Putamen (tissue), 1 donor: ENCODE data around the gene PDLIM4.

ENCODE experiments used
- DNase-seq: peaks from one replicate; pipeline ENCODE4 v3.0.0-alpha.2; 2016; ENCODE audit warnings: low spot score

PDLIM4 gene

DNA sequence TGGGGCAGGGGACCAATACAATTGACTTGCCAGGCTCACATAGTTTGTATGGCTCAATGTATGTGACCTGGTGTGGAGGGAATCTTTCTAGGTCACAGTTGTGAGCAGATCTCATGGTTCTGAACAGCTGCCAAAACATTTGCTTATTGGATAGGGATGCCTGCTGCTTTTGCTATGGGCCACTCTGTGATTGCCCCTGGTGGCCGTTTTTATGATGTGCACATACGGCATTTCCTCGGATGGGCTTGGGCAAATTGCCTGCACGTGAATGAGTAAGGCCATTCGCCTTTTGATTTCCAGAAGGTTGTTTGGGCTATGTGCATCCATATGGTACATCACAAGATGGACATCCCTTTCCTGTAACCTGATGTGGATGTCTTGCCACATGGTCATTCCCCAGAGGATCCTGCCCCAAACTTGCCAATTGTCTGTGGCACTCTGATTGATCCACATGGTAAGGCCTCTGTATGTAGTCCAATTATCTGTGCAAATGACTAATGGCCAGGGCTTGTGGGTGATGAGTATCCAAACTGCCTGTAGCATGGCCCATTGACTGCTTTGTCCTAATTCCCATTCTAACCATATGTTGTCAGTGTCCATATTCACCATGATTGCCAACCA is 26.0 kb downstream of the PDLIM4 start:
- DNase-seq, result no peak

DNA sequence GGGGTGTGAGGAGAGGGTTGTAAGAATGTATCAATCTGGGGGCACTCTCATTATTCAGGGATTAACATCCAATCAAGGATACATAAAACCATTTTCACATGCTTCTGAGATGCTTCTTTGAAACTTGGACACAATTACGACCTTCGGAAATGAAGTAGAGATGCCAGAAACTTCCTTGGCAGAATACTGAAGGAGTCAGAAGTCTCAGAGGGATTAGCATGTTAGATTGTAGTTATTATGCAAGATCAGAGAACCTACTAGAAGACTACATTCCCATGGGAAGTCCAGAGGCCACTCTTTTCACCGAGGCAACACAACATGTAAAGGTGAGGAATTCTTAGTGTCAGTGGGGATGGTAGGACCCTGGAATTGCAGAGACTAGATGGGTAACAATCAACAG is 31.6 kb downstream of the PDLIM4 start:
- no peak for DNase-seq

DNA sequence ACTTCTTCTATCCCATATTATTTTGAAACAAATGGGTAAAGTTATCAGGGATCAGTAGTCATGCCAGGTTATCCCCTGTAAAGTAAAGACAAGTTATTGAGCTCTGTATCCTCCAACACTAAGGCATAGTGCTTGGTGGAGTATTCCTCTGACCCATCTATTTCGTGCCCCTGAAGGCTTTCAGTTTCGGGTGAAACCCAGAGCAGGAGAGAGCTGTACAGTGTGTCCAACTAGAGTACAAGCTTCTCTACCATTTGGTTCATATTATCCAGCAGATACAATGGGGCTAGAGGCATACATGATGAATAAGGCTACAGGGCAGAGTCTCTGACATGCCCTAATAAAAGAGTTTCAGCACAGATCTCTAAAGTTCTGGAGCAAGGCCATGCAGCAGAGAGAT is 33.5 kb downstream of the PDLIM4 start:
- no peak for DNase-seq

- peak; percentile 73 for DNase-seq
Observed at GRCh38 chr5:132293066-132293991, 35.8 kb downstream of the PDLIM4 start.

DNA sequence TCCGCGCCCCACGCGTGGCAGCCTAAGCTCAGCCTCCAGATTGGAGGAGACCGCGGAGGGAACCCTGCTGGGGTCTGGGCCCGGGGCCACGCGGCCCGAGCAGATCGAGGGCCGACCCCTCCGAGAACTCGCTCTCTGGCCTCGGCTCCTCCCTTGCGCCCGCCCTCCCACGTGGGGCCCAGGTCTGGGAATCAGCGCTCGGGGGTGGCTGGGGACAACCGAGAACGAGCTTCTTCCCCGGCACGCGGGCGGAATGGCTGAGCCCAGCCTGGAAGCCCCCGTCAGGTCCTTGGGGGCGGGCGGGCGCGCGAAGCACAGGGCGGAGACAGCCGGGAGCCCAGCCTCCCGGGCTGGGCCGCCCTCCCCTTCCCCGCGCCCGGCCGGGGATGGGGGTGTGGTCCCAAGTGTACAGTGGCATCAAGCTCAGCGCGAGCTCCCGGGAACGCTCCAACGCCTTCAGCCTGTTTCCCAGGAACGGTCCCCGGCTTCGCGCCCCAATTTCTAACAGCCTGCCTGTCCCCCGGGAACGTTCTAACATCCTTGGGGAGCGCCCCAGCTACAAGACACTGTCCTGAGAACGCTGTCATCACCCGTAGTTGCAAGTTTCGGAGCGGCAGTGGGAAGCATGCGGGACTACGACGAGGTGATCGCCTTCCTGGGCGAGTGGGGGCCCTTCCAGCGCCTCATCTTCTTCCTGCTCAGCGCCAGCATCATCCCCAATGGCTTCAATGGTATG is 36.7 kb downstream of the PDLIM4 start, which contains the start of gene SLC22A4:
TSS of gene SLC22A4 (plus strand) at position 403 of the 736 bp plus-strand sequence. CDS start at position 626, 223 bp downstream.
- DNase-seq, result peak; percentile 86

DNA sequence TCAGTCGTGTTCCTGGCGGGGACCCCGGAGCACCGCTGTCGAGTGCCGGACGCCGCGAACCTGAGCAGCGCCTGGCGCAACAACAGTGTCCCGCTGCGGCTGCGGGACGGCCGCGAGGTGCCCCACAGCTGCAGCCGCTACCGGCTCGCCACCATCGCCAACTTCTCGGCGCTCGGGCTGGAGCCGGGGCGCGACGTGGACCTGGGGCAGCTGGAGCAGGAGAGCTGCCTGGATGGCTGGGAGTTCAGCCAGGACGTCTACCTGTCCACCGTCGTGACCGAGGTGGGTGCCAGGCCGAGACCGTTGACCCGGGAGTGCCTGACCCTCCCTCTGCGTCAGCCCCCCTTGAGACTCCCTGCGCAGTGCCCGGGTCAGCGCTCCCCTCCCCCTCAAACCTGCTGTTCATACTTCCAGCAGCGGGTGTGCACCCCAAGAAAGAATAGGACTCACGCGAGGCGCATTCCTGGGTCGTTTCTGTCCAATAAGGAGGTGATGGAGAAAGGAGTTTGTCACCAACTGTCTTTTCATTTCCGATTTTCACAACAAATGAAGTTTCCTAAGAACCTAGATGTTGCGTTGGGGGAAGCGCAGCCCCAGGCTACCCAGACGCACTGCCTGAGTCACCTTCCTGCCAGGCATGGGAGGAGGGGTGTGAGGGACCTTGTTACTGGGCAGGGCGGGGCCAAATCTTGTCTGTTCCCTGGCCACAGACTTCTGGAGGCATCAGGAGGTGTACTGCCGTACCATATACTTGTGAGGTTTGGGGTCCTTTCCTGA is 37.4 kb downstream of the PDLIM4 start:
- DNase-seq, result no peak

DNA sequence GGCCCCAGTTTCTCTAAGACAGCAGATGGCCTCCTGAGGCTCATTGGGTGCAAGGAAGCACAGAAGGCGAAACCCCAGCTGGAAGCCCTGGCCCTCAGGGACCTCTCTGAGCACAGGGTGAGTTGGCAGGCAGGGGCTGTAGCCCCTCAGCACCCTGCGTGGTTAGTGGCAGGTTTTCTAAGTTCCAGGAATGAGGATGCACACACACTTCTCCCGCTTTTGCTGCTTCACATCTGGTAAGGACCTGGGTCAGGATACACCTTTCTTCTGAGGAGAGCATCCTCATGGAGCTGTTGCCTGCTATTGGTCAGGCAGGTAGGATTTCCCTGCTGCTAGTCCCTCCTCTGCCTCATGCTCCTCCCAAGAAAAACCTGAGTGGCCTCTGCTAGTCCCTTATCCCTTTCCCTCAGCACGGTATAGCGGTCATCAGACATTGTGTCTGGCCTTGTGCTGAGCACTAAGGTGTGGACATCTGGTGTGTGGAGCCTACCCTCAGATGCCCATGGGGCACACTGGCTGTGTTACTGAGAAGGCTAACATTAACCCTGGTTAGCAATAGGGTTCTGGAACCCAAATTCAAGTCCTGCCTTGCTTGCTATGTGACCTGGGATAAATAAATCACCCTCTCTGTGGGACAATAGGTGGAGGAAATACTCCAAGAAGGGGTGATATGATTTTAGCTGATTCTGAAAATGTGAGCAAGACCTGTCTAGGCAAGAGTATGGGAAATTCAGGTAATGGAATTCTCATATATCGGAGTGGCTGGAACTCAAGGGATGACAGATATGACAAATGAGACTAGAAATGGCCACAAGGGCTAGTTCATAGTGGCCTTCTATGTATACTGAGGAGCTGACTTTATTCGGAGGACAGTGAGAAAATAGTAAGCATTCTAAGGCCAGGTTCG is 38.3 kb downstream of the PDLIM4 start:
- DNase-seq, result no peak

- no peak for DNase-seq
Observed at GRCh38 chr5:132296412-132297016, 39.0 kb downstream of the PDLIM4 start.

GRCh38 chr5:132297211-132297940 is 39.9 kb downstream of the PDLIM4 start:
- DNase-seq, result no peak

- DNase-seq, result no peak
Observed at GRCh38 chr5:132298298-132299212, 41.1 kb downstream of the PDLIM4 start.

GRCh38 chr5:132299917-132300316 is 42.4 kb downstream of the PDLIM4 start:
- DNase-seq, result no peak

- DNase-seq, result no peak
Observed at GRCh38 chr5:132300577-132301343, 43.3 kb downstream of the PDLIM4 start.

DNA sequence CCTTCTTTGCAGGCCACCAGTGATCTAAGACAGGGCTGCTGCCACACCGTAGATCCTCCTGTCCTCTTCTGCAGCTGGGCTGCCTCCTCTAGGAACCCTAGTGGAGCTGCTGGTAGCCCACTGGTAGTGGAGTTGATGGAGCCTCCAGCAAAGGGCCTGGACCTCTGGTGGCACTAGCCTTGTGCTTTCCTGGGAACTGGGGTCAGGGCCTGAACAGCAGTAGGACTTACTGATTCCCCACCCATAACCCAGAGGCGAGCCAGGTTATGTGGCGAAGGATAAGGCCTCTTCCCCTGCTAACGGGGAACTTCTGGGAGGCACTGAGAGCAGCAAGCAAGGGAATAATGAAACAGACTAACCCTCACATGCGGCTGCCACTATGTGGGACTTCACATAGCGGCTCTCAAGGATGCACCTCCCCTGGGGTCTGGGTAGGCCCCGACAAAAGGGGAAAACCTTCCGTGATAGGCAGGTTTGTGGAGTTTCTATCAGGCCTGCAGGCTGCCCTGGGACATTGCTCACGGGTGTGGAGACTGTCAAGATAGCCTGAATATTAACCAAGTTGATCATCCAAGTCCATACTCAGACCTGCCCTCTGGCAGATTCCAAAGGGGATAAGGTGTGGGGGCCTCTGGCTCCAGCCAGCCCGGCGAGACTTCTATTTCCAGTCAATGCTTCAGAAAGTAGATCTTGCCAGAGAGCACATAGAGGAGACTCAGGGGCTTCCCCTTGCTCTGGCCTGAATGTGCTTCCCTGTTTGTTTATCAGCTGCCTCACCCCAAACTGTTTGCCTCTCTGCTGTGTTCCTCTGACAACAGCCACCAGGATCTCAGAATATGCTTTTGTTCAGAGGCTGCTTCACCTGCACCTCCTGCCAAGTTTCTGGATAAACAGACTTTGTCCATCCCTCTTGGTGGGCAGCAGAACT is 44.1 kb downstream of the PDLIM4 start:
- DNase-seq, result no peak

DNA sequence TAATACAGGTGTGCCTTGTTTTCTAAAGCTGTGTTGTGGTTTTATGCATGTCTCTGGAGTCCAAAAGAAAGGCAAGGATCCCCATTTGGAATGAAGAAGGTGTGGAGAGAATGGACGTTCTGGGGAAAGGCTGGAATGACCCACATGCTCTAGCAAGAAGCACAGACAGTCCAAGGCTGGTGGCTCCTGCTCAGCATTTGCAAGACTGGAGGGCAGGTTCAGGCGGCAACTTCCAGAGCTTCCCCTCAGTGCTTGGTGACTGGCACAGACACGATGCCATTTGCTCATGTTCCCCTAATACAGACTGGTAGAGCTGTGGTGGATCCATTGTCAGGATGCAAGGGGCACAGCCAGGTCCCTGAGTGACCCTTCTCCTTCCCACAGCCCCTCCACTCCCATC is 44.9 kb downstream of the PDLIM4 start:
- DNase-seq, result no peak

DNA sequence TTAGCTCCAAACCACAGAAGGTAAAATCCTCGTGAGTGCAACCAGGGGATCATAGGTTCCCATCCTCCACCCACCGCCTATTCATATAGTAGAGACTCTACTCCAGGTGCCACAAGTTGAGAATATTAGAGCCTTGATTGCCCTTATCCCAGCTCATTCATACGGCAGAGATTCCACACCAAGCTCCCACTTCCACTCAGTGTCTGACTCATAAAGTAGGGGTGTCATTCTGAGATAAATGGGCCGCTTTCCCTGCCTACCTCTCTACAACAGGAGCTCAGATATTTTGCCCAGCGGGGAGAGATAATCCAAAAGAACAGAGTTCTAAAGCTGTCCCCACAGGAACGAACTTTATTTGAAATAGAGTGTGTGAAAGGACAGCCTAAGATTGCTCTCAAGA is 46.1 kb downstream of the PDLIM4 start:
- DNase-seq, result no peak

DNA sequence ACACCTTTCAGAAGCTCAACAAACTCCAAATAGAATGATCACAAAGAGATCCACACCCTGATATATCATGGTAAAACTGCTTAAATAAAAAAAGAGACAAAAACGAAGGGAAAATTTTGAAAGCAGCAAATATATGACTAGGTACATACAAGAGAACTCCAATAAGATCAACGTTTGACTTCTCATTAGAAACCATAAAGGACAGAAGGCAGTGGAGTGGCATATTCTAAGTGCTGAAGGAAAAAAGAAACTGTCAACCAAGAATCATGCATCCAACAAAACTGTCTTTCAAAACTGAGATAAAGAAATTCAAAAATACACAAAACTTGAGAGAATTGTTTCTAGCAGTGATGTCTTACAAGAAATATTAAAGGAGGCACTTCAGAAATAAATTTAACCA is 47.9 kb downstream of the PDLIM4 start:
- DNase-seq, result no peak

GRCh38 chr5:132308701-132309100 is 51.2 kb downstream of the PDLIM4 start:
- no peak for DNase-seq
